ENCODE data around the gene MRPL47.
A peak's percentile ranks its signal among the peaks of the same experiment; 100 is the strongest.
"Not testable (repeated sequence)": the region's sequence is repeated elsewhere in the genome, so short reads cannot be mapped to it uniquely, and the experiment has no call there.

Gene MRPL47

DNA sequence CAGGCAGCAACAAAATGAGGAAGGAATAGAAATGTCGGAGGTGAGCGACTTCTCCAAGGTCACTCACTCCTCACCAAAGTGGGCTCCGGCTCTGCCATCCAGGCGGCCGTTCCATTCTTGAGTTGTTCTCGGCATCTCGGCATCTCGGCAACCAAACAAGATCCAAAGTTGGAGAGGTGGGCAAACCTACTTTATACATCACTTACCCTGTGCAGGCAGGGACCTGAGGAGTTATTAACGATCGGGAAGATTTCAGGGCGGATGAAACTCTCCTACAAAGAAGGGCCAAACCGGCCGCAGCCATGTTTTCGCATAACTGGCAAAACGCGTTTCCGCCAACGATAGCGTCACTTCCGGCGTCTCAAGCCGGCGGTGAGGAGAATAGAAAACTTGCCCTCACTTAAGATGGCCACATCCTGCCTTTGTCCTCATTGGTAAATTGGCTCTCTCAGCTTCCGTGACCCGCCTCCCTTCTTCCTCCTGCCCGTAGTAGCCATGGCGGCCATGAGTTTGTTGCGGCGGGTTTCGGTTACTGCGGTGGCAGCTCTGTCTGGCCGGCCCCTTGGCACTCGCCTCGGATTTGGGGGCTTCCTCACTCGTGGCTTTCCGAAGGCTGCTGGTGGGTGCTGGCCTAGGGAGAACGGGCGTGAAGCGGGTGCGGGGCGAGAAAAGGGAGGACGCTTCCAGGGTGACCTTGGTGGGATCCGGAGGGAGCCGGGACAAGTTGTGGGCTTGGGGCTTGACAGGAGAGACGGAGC is at the start of gene MRPL47, which contains the start of gene NDUFB5:
TSS of gene MRPL47 (minus strand) at position 318 of the 758 bp plus-strand sequence. CDS start at position 304, 14 bp downstream.
TSS of gene NDUFB5 (plus strand) at position 474 of the 758 bp plus-strand sequence. CDS start at position 496, 22 bp downstream.
- peak; percentile 64 for DNase-seq (ENCODE audit: low spot score)

DNA sequence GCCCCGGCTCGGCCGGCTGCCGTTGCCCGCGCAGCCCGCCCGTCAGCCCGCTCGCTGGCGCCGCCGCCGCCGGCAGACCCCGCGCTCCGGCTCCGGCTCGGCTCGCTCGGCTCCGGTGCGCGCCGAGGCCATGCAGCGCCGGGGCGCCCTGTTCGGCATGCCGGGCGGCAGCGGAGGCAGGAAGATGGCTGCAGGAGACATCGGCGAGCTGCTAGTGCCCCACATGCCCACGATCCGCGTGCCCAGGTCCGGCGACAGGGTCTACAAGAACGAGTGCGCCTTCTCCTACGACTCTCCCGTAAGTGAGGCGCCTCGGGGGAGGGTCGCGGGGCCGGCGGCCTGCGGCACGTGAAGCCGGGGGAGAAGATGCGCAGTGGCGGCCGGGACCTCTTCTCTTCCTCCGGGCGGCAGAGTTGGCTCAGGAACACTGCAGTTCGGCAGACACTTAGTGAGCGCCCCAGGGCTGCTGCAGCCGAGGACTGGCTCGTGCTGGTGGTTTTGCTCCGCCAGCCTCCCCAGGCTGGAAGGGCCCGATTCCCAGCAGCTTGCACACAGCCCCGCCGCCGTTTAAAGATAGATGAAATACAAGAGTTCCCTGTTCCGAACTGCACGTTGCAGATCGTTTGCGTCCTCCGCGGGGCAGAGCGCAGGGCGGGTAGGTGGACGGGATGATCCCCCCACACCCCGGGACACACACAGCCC is 48.8 kb upstream of the MRPL47 start:
- DNase-seq (ENCODE audit: low spot score), result peak; percentile 51

DNA sequence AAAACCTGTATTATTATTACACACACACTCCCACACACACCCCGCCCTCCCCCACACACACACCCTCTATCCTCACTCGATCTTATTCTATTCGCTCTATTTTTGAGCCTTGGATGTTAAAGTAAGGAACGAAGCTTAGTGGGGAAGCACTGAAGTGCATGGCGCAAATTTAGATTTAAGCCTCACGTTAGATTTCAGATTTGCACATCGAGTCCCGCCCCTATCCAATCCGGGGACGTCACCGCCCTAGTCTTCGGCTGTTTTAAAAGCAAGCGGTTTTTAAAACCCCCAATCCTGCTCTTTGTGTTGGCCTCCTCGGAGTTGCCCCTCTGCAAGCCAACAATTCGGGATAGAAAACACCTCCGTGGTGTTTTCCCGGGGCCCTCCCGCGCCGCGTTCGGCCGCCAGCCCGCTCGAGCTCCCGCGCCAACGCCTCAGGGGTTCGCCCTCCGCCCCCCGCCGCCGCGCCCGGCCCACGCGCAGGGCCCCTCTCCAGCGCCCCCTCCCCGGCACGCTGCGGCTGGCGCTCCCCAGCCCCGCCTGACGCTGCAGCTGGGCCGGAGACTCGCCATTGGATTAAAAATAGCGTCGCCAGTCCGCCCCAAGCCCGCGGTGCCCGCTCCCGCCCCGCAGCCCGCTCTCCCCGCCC is 48.1 kb upstream of the MRPL47 start, which contains the start of gene USP13:
TSS of gene USP13 (plus strand) at position 594 of the 649 bp plus-strand sequence. CDS start 186 bp downstream, outside the sequence.
- peak; percentile 54 for DNase-seq (ENCODE audit: low spot score)

DNA sequence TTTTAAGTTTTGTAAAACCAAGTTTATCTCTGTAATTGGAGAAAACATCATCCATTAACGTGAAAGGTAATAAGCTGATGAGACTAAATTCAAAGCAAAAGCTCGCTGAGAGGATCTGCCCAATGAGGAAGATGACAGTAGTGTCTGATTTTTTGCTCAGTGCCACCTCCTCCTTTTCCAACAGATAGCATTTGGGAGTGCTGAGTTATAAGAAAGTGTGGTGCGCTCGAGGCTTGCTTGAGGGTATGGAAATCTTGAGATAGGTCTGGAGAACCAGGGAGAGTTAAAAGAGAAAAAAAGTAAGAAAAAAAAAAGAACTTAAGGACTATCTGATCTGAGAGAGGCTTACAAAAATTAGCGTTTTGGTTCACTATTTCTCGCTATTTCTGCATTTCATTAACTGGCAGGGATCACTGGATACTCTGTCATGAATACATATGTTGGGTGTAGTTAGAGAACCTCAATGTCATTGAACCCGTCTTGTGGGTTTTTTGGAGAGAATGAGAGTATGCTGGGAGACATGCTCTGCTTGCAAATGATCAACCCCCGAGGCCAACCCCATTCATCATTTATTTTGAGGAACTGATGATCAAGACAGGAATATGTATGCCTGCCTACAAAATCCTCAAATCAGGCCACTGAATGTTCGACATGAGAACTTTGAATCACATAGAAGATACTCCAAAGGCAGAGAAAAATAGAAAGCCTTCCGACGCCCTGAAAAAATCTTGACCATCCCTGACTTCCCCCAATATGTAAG is 47.4 kb upstream of the MRPL47 start:
- DNase-seq (ENCODE audit: low spot score), result no peak

DNA sequence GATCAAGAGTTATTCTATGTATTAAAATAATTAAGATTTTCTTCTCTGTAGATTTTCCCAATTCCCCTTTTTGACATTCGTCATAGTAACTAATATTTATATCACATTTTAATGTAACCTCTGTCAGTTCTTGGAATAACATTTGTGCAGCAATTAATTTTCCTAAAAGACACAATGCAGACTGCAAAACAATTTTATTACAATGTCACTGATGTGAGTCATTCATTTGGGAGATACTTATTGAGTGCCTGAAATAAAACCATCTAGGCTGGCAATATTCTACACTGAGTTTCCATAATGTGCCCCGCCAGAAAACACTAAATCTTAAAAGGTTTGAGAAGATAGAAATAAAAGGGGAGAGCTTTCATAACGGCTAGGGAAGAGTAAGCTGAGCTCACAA is 41.7 kb upstream of the MRPL47 start:
- no peak for DNase-seq (ENCODE audit: low spot score)

DNA sequence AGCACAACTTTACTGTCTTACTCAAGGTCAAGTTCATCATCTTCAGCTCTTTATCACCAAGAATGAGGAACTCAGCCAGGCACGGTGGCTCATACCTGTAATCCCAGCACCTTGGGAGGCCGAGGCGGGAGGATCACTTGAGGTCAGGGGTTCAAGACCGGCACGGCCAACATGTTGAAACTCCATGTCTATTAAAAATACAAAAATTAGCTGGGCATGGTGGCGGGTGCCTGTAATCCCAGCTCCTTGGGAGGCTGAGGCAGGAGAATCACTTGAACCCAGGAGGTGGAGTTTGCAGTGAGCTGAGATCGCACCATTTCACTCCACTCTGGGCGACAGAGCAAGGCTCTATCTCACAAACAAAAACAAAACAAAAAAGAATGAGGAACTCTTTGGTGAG is 39.4 kb upstream of the MRPL47 start:
- DNase-seq (ENCODE audit: low spot score), result not testable (repeated sequence)

DNA sequence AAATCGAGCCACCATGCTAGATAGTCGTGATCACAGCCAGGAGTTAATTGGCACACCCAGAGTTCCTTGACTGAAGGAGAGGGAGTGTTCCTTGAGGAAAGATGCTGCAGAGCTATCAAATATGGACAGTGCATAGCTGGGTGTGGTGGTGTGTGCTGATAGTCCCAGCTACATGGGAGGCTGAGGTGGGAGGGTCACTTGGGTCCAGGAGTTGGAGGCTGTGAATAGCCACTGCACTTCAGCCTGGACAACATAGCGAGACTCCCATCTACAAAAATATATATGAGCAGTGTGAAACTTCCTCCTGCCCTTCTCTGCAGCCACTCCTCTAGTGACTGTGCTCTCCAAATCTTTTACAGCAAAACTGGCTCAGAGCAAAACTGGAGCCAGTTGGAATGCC is 38.4 kb upstream of the MRPL47 start:
- no peak for DNase-seq (ENCODE audit: low spot score)

DNA sequence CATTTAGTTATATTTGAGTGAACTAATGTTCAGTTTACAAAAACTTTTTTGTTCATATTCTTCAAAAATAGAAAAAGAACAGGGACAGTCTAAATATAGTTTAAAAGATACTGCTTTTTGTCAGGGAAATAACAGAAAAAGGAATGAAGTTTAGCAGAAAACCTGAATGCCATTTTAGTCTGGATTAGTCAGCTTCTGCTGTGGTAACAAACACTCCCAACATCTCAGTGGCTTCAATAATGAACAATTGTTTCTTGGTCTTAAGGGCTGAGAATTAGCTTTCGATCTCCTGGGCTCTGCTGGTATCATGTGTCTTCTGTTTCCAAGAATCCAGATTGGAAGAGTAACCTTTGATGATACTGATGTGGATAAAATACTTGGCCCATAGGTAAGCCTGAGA is 36.0 kb upstream of the MRPL47 start:
- no peak for DNase-seq (ENCODE audit: low spot score)

DNA sequence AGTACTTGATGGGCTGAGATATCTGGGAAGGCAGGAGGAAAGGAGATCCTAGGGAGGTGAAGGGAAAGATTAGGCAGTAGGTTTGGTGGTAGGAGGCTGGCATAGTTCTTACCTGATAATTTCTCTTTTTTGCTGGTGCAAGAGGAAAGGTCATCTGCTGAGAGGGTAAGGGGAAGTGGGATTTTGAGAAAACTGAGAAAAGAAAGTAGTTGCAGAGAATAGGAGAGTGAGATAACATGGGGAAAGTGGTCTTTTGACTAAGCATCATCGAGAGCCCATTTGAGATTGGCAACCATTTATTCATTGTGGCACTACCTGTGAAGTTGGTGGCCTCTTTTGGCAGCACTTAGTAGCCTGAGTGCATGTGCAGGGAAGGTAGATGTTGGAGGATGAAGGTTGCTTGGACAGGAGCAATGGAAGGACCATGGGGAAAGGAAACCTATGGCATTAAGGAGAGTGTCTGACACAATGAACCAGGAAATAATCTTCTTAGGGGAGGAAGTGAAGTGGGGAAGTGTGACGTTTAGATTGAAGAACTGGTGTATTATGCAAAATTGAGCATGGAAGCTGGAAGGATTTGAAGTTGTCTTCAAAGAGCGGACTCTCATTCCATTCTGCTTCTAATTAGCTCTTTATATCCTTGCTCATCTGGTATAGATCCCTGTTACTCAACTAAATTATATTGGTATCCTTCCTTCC is 26.5 kb upstream of the MRPL47 start:
- DNase-seq (ENCODE audit: low spot score), result no peak

DNA sequence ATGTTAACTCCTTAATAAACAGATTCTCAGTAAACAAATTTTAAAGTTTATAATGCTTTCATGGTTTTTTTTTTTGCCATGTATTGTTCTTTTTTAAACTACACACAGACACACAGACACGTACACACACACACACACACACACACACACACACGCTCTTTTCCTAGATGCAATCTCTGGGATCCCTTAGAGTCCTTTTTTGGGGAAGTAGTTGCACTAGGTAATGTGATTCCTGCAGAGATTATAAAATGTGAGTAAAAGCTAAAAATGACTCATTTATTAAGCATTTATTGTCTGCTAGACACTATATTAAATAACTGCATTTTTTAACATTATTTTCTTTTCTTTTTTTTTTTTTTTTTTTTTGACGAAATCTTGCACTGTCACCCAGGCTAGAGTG is 20.0 kb upstream of the MRPL47 start:
- DNase-seq (ENCODE audit: low spot score), result no peak

DNA sequence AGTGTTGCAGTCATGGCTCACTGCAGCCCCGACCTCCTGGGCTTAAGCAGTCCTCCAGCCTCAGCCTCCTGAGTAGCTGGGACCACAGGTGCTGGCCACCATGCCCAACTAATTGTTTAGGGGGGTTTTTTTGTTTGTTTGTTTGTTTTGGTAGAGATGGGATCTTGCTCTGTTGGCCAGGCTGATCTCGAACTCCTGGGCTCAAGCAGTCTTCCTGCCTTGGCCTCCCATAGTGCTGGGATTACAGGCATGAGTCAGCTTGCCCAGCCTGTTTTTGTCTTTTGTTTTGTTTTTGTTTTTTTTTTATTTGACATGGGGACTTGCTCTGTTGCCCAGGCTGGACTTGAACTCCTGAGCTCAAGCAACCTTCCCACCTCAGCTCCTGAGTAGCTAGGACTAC is 17.6 kb upstream of the MRPL47 start:
- DNase-seq (ENCODE audit: low spot score), result no peak

DNA sequence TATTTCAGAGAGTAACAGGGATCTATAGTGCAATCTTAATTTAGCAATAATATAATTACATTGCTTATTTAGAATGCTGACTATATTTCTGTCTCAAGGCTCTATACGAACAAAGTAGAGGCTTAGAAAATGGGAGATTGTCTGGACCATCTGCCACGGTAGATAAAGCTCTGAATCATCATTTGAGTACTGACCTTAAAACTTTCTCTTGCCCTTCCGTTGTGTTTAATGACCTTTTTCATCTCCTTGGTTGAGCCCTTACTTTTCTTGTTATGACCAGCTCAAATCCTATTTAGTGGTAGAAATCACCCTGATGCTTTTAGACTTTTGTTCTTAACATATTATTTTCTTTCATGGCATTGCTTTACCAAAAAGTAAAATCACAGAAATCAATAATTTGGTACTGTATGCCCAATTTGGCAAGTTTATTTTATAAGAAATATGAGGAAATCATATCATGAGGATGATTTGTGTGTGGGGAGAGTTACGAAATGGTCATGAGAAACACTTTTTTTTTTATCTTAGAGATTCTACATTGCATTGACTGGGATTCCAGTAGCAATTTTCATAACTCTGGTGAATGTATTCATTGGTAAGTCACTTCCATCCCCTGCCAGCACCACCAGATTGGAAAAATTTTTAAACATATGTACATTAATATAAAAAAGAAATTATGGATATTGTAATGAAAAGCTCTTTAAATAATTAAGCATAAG is 11.2 kb upstream of the MRPL47 start:
- no peak for DNase-seq (ENCODE audit: low spot score)

DNA sequence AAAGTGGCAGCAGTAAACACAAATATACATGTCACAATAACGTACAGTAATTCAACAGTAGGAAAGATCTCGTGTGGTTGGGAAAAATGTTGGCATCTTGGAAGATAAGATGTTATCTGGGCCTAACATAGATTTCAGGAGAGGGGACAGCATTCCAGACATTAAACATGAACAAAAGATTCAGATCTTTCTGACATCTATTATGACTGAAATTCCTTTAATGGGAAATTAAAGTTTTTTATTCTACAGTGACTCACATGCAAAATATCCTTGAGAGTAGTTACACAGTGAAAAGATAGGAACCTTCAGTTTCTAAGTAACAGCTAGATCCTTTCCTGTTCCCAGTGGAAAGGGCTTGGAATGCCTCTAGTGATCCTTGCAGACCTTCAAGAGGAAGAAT is 9.4 kb upstream of the MRPL47 start:
- no peak for DNase-seq (ENCODE audit: low spot score)

DNA sequence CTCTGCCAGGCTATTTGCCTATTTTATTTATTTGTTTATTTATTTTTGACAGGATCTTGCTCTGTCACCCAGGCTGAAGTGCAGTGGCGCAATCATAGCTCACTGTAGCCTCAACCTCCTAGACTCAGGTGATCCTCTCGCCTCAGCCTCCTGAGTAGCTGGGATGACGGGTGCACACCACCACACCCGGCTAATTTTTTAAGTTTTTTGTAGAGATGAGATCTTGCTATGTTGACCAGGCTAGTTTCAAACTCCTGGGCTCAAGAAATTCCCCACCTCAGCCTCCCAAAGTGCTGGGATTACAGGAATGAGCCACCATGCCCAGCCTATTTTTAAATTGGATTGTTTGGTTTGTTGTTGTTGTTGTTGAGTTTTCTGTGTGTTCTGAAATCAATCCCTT is 5.6 kb upstream of the MRPL47 start:
- no peak for DNase-seq (ENCODE audit: low spot score)

DNA sequence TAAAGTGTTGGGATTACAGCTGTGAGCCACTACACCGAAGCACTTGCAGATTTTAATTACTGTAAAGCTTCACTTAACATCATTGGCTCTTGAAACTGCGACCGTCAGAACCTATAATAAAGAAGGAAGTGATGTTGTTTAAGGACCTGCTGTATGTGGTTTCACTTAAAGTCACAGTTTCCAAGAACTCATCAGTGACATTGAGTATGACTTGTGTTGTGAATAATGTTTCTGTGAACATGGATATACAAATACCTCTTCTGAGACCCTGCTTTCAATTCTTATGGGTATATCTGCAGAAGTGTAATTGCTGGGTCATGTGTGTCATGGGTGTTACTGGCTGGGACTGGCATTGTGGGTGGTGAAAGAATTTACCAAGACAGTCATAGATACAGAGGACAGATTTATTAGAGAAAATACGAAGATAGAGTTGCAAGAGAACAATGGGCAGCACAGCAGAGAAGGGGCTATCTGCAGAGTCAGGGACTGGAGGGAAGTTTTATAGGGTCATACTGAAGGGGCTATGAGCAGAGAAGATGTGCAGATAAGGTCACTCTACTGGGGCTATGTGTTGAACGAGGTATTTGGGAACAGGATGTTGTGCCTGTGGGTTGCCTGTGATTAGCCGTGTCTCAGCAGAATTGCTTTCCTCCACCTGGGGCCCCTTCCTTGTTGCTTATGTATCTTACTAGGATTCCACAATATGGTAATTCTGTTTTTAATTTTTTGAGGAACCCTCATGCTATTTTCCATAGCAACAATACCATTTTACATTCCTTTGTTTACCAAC is 4.7 kb upstream of the MRPL47 start:
- DNase-seq (ENCODE audit: low spot score), result no peak

DNA sequence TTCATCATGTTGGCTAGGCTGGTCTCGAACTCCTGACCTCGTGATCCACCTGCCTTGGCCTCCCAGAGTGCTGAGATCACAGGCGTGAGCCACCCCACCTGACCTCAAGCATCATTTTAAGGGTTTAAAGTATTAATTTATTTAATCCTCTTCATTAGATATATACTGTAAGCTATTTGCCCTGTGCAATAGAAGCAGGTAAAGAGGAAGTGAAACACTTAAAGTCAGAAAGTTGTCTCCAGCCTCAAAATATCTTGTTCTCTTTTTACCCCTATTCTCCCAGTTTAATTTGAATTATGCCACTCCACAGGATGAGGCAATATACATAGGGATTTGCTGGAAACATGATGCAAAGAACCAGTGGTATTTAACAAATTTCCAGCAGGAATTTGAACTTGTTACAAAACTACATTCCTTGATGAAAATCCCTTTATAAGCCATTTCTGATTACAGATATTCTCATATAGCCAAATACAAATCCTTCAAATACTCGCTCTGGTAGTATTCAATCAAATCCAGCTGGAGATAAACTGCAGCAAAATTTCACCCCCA is 2.2 kb upstream of the MRPL47 start:
- no peak for DNase-seq (ENCODE audit: low spot score)

DNA sequence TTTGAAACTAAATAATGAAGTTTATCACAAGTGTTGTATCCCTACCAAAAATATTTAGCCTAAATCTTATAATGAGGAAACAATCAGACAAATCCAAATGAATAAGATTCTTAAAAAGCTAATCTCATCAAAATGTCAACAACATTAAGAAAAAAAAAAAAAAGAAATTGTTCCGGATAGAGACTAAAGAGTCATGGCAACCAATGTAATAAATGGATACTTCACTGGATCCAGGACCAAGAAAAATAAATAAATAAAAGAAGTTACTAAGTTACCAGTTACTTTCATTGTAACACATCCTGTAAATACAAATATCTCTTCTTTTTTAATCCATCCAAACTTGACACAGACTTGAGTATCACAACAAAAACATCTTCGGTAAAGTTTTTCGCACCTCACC is 607 bp downstream of the MRPL47 start:
- no peak for DNase-seq (ENCODE audit: low spot score)

DNA sequence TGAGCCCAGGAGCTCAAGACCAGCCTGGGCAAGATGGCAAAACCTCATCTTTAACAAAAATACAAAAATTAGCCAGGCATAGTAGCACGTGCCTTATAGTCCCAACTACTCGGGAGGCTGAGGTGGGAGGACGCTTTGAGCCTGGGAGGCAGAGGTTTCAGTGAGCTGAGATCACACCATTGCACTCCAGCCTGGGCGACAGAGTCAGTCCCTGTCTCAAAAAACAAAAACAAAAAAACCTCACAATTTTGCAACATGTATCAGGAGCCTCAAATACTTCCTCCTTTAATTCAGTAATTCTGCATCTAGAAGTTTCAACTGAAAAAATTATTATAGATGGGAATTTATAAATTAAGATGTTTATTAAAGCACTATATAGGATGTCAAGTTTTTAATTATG is 1.1 kb downstream of the MRPL47 start:
- no peak for DNase-seq (ENCODE audit: low spot score)

DNA sequence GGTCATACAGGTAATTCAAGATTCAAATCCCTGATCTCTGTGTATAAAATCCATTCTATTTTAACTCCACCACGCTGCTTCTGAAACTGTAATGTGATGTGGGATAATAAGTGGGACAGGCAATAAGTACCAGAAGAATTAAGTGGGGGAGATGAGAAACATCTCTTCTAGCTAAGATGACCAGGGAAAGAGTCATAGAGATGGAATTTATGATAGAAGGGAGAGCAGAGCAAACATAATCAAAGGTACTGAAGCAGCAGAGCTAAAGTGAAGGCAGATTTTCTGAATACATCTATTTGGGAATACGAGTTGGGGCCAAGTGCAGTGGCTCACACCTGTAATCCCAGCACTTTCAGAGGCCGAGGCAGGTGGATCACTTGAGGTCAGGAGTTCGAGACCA is 4.9 kb downstream of the MRPL47 start:
- DNase-seq (ENCODE audit: low spot score), result no peak

DNA sequence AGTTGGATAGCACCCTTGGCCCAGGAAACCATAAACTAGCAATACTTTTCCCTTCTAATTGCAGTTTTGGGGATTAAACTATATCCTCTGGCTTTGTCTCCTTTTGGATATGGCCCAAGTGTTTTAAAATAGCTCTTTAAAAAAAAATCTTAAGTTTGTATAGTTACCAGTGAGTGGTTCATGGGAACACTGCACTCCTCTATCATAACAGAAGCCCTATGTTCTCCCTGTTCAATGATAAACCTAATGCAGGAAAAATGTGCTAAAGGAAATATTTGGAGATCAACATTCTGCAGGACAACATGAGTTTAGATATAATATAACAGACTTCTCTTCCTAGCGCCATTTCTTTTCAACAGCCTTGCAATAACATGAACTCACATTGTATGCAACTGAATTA is 13.1 kb downstream of the MRPL47 start:
- DNase-seq (ENCODE audit: low spot score), result no peak
